Stimulated activated CD8-positive, alpha-beta memory T cell treated with anti-CD3 and anti-CD28 coated beads, Interleukin-2, amount 100 ng/mL, for 48 hours (primary cell): Measurements from ENCODE around the gene MTPN.

ENCODE experiments used
- DNase-seq, 2 donors: peaks; one replicate each; pipeline ENCODE4 v3.0.0-alpha.2; 2020; ENCODE audit warnings: low read depth in 2 of 2

MTPN gene

DNA sequence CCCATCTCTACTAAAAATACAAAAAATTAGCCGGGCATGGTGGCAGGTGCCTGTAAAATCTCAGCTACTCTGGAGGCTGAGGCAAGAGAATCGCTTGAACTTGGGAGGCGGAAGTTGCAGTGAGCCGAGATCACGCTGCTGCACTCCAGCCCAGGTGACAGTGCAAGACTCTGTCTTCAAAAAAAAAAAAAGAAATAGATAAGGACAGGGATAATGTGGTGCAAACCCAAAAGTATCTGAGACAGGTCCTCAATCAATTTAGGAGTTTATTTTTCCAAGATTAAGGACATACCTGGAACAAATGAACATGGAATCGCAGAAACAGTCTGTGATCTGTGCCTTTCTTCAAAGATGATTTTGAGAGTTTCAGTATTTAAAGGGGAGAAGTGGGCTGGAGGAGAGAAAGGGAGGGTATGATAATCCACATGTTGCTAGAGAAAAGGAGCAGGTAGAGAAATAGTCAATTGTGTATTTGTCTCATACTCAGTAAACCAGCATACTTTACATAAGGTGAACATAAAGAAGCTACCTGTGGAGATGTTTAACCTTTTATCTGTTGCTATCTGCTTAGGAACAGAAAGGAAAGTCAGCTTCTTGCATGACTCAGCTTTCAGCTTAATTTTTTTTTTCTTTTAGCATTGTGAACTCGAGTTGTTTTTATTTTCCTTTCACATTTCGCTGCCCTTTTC lies 4.9 kb upstream of the MTPN start:
- DNase-seq, result no peak

DNA sequence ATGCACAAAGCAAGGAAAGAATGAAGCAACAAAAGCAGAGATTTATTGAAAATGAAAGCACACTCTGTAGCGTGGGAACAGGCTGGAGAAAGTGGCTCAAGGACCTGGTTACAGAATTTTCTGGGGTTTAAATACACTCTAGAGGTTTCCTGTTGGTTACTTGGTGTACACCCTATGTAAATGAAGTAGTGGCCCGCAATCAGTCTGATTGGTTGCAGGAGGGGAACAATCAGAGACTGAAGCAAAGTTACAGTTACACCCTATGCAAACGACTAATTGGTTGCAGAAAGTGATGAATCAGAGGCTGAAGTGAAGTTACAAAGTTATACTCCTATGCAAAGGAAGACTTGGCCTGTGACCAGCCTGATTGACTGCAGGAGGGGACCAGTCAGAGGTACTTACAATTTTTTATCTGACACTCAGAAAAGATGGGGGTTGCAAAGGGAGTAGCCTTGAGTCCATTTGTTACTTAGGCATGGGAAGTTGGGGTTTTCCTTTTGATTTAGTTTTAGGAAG lies 3.6 kb upstream of the MTPN start:
- peak; percentile 11 to 12 for DNase-seq

DNA sequence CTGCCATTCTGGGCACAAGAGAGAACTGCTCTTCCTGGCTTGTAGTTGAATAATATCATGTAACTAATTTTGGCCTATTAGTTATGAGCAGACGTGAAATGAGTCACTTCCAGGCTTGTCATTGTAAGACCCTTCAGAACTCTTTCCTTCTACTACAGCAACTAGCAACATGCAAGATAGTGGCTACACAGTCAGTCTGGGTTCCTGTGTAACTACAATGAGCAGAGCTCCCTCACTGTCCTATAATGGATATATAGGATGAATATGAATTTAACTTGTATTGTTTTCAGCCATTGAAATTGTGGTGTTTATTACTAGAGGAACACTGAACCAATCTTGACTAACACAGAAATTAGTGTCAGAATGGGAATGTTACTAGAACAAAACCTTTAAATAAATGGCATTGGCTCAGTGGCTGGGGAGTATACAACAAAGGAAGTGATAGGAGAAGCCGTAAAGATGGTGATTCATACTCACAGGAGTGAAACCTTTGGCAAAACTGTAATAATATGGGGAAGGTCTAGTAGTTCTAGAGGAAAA lies 2.9 kb upstream of the MTPN start:
- no peak for DNase-seq

DNA sequence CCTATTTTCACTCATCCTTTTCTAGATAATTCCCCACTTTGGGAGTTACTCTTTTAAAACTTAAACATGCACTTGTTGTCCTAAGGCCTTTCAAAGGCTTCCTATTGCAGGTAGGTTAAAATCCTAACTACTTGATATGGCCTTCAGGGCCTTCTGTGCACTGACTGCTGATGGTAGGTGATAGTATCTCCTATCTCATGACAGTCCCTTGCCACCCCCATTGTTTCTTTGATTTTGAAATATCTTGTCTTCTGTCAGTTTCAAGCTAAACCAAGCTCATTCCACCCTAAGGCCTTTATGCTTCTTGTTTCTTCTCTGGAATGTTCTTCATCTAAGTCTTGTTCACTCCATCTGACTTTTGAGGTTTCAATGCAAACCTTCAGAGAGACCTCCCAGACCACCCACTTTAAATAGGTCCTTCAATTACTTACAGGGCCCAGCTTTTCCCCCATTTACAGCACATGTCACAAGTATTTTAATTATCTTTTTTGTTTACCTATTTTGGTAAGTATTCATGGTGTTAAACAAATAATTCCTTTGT lies 2.4 kb upstream of the MTPN start:
- DNase-seq, result no peak

DNA sequence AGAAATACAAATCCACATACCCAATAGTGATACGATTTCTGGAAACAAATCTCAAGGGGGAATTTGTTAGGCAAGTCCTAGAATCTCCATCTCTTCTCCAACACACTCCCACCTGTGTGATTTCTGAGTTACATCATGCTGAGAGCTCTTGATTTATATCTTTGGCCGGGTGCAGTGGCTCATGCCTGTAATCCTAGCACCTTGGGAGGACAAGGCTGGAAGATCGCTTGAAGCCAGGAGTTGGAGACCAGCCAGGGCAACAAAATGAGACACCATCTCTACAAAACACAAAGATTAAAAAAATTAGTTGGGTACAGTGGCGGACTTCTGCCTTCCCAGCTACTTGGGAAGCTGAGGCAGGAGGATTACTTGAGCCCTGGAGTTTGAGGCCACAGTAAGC lies 1.5 kb upstream of the MTPN start:
- DNase-seq, result no peak

DNA sequence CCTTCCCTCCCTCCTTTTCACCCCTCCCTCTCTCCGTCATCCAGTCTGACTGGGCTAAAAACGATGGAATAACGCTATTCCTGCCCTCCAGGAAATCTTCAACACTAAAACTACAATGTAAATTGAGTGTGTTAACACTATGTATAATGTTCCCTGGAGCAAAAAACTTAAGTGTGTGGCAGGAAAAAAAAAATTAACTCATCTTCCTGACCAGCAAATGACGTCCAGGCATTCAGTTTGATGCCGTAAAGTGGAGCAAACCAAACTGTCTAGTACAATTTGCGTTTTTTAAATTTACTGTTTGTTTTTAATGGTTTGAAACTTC lies 545 bp upstream of the MTPN start:
- DNase-seq, result no peak

DNA sequence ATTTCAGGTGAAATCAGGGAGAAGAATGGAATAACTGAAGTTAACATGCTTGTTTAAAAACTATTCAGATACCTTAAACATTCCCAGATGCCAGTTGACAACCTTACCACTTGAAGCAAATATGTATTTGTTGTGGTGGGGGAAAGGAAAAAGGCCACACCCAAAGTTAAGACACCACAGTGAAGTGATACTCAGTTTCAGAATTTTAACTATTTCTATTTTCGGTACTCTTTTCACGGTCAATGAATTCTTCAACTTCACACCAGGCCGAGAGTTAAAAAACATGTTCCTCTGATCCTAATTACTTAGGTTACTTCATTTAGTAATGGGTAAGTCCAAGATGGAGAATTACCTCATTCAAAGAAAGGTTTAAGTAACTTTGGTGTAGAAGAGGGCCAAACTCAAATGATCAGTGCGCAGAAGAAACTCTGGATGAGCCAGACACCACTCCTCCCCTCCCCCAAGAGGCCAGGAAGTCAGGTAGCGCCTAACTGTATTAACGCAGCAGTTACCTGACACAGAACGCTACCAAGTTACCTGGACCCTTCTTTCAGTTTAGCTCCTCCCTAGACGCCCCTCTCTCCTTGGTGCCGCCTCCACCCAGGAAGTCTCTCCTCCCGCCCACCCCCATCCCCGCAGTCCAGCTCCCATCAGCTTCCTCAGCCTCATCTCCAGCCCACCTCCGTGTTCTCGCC lies 700 bp downstream of the MTPN start:
- DNase-seq, result no peak

DNA sequence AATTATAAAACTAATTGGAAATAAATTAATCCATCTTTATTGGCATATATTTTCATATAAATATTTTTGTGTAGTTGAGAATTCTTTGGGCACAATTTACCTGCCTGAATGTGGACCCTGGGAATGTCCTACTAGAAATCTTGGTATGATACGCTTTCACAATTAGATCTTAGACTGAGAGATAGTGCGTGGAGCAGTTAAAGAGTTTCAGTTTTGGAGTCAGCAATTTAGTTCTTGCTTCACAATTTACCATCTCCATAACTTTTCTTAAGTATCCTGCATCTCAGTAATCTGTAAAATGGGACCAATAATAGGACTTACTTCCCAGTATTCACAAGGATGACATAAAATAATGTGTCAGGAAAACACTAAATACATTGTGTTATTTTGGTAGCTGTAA lies 2.0 kb downstream of the MTPN start:
- DNase-seq, result no peak

DNA sequence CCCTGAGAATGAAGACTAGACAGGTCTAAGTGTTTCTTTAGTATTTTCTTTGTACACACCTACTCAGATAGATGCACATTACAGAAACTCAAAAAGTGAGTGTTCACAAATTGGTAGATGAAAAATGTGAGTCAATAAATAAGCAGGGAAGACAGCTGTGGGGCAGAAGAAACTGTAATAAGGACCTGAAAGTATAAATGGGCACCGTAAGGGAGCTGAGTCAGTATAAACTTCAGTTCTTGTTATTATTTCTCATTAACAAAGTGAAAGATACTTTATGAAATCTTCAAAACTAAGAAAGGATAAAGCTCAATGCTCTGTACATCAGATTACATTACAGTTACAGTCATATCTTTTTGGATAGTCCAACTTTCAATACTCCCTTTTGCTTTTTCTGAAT lies 2.5 kb downstream of the MTPN start:
- no peak for DNase-seq

DNA sequence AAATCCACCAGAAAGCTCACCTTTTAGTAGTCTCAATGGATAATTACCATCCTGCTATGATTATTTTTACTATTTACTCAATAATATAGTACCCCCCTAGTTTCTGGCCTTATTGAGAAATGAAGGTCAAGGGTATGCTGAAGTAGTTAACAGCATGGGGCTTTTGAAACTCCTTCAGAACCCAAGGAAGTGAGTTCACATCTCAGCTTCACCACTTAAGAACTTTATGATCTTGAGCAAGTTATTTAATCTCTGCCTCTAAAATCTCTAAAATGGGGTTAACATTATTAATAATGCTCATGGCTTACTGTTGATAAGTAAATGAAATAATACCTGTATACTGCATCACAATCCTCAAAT lies 5.8 kb downstream of the MTPN start:
- no peak for DNase-seq

DNA sequence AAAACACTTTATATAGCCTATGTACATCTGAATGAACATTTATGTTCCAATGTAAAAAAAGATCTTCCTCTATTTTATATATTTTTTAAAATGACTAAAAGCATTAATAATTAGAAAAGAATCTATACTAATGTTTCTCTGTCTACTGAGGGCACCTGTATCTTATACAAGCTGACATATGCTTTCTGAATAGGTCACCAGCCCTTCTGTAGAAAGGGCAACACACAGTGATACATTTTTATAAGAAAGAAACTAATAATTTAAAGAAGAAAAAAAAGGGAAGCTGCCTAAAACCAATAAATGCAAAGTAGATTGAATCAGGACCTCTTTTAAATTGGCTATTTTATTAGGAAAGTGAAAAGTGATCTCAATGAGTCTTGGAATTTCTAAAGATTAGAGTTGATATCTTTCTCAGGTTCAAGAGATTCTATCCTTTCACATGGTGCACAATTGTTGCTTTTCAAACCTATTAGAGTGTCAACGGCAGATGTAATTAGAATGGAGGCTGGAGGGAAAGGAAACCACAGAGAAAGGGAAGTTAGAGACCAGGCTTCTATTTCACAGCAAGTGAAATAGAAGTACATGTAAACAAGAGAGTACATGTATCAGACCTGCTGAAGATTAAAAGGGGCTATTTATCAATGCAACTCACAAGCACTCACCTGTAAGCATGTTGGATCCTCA lies 6.3 kb downstream of the MTPN start:
- no peak for DNase-seq

DNA sequence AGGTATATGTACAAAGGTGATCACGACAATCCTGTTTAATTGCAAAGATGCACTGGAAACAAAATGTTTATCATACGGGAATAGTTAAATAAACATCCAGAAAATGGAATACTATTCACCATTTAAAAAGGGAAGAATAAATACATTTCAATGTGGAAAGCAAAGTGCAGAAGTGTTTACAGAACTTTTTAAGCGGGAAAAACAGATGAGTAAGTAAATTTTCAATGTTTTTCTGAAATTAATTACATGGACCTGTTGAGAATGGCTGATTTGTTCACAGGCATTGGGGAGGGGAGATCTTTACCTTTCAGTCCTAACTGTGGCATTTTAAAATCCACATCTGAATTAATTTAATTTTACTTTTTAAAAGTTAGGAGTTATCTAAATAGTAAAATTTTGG lies 7.1 kb downstream of the MTPN start:
- DNase-seq, result no peak

DNA sequence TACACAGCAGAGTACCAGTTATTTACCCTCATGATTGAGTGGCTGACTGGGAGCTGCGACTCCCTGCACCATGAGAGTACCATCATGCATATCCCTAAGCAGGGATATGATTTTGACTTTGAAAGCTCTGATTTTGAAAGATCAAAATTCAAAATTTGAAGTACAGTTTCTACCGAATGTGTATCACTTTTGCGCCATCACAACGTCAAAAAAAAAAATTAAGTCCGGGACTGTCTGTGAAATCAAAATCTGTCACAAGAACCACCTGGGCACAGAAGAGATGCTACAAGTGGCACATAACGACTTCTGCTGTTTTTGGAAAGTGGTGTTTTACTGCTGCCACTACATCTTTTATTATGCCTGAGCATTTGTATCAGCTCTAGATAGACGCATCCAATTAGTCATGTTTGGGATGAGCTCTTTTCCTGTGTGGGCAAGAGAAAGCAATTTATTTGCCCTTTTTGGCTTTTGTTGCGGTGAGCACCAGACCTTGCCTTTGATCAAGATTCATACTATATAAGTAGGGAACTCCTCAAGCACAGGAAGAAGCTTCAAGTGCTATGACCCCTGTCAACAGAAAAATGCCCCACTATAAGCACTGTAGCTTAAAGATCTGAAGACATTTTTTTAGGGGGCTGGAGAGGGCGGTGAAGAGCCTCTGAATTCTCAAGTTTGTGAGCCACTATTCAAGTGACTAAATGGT lies 10.7 kb downstream of the MTPN start:
- DNase-seq, result no peak

DNA sequence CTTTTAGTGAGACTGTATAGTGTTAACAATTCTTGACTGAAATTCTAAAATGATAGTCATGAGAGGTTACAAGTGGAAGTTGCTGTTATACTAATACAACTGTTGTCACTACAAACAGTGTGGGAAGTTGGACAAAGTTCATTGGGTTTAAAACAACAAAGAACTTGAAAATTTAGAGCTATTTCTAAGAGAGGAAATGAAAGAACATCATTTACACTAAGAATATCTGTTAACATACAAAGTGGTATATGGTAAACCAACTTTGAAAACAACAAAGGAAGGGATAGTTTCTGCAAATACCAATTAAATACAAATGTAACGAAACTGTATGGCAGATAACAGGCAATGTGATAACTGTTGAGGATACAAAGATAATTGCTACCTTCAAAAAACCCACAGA lies 11.6 kb downstream of the MTPN start:
- DNase-seq, result no peak

DNA sequence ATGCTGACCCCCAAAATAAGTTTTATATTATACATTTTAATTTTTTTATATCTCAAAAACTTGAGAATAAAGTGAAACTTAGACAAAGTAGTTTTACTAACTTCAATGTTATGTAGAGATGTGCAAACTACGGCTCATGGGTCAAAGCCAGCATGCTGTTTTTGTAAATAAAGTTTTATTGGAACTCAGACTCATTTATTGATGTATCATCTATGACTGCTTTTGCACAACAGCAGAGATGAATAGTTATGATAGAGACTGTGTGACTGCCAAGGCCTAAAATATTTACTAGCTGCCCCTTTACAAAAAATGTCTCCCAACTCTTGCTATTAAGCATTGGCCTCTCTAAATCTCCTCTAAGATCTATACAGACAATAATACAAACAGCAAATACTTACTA lies 12.4 kb downstream of the MTPN start:
- no peak for DNase-seq

DNA sequence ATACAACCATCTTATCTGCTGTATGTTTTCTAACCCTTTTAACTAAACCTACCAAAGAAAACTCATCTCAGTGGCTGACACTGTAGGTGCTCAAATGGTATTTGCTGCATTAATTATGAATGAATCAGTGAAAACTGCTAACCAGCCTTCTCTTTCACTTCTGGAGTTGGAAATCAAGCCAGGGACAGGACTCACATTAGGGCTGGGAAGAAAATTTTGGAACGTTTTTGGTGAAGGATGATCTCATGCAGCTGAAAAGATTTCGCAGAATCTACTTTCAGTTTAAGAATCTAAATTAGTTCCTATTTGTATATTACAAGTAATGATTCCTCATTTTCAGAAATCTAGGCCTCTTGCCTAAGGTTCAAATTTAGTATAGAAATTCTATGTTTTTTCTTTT lies 12.9 kb downstream of the MTPN start:
- no peak for DNase-seq

DNA sequence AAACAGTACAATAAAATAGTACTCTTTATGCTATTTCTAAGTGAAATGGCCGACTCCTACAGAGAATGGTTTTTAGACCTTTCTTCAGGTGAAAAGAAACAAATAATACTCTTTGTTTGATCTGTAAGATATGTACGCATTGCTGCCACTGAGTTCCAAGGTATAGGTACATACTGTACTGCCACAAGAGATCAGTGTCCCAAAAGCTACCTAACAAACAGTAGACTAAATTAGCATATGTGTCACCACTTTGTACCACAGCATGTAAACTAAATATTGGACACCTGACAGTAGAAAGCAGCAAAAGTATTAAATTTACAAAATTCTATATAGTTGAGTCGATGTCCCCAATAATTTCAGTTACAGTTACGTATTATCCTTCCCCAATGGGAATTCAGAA lies 14.4 kb downstream of the MTPN start:
- no peak for DNase-seq

DNA sequence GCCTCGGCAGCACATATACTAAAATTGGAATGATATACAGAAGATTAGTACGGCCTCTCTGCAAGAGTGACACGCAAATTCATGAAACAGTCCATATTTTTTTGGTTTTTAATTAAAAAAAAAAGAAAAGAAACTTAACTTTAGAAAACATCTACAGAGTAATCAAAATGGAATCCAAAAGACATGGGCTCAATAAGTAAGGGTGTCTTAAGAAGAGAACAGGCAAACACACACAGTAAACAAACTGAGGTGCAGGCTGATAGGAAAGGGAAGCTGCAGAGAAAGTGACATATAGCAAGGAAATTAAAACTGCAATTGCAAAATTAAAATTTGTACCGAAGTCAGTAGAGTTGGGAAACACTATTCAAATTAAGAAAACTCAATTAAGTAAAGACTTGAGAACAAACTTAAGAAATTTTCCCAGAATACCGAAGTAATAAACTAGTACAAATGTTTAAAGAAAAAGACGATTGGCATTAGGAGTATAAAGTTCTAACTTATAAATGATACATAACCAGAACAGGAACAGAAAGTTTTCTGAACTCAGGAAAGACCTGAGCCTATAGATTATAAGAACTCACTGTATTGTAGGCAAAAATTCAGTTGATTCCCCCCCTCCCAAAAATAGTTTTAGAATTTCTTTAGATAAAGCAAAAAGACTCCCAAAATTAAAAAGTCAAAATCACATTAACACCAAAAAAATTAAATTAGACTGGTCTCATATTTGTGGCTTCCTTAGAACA lies 16.3 kb downstream of the MTPN start:
- no peak for DNase-seq

DNA sequence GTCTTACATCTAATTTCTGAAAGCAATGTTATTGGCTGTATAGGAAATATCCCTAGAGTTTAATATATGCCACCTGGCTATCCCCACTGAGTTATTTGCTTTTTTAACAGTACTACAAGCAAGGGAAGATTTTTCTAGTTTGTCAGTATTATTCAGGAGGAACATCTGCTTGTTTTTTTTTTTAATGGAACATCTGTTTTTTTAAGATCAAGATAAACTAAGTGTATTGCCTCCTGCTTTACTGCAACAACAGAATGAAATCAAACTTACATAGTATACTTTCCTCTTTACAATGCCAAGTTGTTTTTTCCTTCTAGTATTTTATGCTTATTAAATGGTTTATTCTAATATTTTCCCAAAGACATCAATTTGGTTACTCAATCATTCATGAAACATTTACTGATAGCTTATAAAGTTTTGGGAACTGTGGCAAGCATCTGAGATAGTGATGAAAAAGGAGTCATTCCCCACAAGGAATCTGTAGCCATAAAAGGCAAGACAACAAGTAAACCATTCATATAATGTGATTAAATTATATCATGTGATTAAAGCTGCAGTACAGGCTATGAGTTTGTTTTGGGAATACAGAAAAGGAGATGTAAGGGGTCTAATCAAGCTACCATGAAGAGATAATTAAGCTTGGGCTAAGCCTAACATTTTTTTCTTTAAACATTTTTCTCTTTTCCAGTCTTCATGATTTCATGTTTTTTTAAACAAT lies 17.4 kb downstream of the MTPN start:
- DNase-seq, result no peak

DNA sequence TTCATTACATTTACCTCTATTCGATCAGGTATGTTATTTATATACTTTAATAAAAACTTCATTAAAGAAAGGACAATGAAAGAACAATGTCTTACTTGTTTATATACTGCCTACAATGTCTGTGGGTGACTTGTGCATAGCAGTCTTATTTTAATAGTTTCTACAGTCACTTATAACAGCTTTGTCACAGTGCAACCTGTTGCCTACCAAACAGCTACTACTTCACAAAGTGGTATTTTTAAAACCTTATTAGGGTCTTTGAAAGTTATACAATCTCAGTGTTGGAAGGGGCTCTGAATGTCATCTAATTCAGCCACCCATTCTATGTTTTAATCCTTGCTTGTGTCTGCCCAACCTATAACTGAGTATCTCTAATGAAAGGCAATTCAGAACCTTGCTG lies 19.0 kb downstream of the MTPN start:
- no peak for DNase-seq

DNA sequence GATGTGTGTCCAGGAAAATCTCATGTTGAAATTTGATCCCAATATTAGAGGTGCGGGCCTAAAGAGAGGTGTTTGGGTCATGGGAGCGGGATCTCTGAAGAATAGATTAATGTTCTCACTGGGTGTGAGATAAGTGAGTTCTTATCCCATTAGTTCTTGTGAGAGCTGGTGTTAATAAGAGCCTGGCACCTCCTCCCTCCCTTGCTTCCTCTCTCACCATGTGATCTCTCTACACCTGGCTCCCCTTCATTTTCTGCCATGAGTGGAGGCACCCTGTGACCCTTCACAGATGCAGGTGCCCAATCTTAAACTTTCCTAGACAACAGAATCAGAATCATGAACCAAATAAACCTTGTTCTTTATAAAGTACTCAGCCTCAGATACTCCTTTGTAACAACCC lies 19.5 kb downstream of the MTPN start:
- DNase-seq, result no peak
